BLaER1 treated with 17β-estradiol and CSF1 and Interleukin-3, amounts not matched to agents 10 nM and 100 nM (cell line): Measurements from ENCODE around the gene EXOC2.

Source experiments
- H3K27ac ChIP-seq, 11 experiments: shearing (Covaris generic); formaldehyde crosslinking; 2 replicates each; pipeline ENCODE4 v1.8.1; 2022
- H3K27me3 ChIP-seq, 11 experiments: shearing (Covaris generic); formaldehyde crosslinking; 2 replicates each; pipeline ENCODE4 v1.8.1; 2022
- H3K36me3 ChIP-seq, 11 experiments: shearing (Covaris generic); formaldehyde crosslinking; 2 replicates each; pipeline ENCODE4 v1.8.1; 2022
- H3K4me1 ChIP-seq, 10 experiments: shearing (Covaris generic); formaldehyde crosslinking; 2 replicates each; pipeline ENCODE4 v1.8.1; 2022
- H3K4me2 ChIP-seq, 11 experiments: shearing (Covaris generic); formaldehyde crosslinking; 2 replicates each; pipeline ENCODE4 v1.8.1; 2022
- H3K4me3 ChIP-seq, 10 experiments: shearing (Covaris generic); formaldehyde crosslinking; 2 replicates each; pipeline ENCODE4 v1.8.1; 2022
- H3K9ac ChIP-seq, 11 experiments: shearing (Covaris generic); formaldehyde crosslinking; 2 replicates each; pipeline ENCODE4 v1.8.1; 2022
- H3K9me3 ChIP-seq, 11 experiments: shearing (Covaris generic); formaldehyde crosslinking; replicated peaks in 1 of 11; 2 replicates each; pipeline ENCODE4 v1.8.1; 2022
- H4K20me1 ChIP-seq, 11 experiments: shearing (Covaris generic); formaldehyde crosslinking; 2 replicates each; pipeline ENCODE4 v1.8.1; 2022
- Cebpa-rat ChIP-seq, 11 experiments: shearing (Covaris generic); IDR thresholded peaks; 2 replicates each; pipeline ENCODE4 v1.8.1; 2022

Gene EXOC2

GRCh38 chr6:513058-513457 lies 179.9 kb downstream of the EXOC2 start:
- Histone ChIP-seq H3K36me3 (peaks cover 7 to 45% (median 19%) of the 10 kb centered on the region in 11 experiments; a peak in 21 of 22 replicates), H3K9me3 (peaks cover 24 to 43% (median 32%) of the 10 kb centered on the region in 11 experiments), H3K27ac (peak overlapping the region in 7 of 11 experiments; percentile 6 to 60 (median 30); a peak in 9 of 22 replicates), H3K9ac (no peak overlapping the region; a peak in 2 of 22 replicates), H4K20me1 (no peaks in the 10 kb centered on the region), H3K27me3 (no peaks in the 10 kb centered on the region), H3K4me3 (peak overlapping the region in 1 of 10 experiments; percentile 26; a peak in 1 of 20 replicates), H3K4me1 (peaks cover 49 to 74% (median 72%) of the 10 kb centered on the region in 10 experiments), H3K4me2 (peak overlapping the region; percentile 63 to 90 (median 78))
- no peak for TF ChIP-seq Cebpa-rat (IDR thresholded peaks at IDR 0.05)

- H3K27me3 ChIP-seq, result no peaks in the 10 kb centered on the region
- peaks cover 53 to 89% (median 85%) of the 10 kb centered on the region in 10 experiments for H3K4me1 ChIP-seq
- peak overlapping the region in 3 of 10 experiments; percentile 11 to 46 (median 27); a peak in 1 of 20 replicates for H3K4me3 ChIP-seq
- no peak overlapping the region for H3K9ac ChIP-seq
- no peak for TF ChIP-seq Cebpa-rat (IDR thresholded peaks at IDR 0.05)
- H4K20me1 ChIP-seq, result no peaks in the 10 kb centered on the region
- H3K9me3 ChIP-seq, result peaks cover 10 to 28% (median 17%) of the 10 kb centered on the region in 11 experiments
- H3K36me3 ChIP-seq, result peaks cover under 1 to 31% (median 14%) of the 10 kb centered on the region in 11 experiments; a peak in 19 of 22 replicates
- peak overlapping the region; percentile 10 to 90 (median 78); a peak in 20 of 22 replicates for H3K4me2 ChIP-seq
- peak overlapping the region in 6 of 11 experiments; percentile 11 to 71 (median 60); a peak in 10 of 22 replicates for H3K27ac ChIP-seq
These were observed 181.3 kb downstream of the EXOC2 start for GRCh38 chr6:511488-512137.

- H3K9me3 ChIP-seq, result peaks cover 0 to 9% (median 0%) of the 10 kb centered on the region in 11 experiments; a peak in 6 of 22 replicates
- peak overlapping the region in 5 of 11 experiments; percentile 12 to 58 (median 52); a peak in 4 of 22 replicates for H3K9ac ChIP-seq
- peak overlapping the region in 8 of 11 experiments; percentile 45 to 71 (median 58); a peak in 14 of 22 replicates for H3K27ac ChIP-seq
- H3K27me3 ChIP-seq, result no peaks in the 10 kb centered on the region
- peaks cover 56 to 100% (median 96%) of the 10 kb centered on the region in 10 experiments for H3K4me1 ChIP-seq
- peaks cover 0 to 28% (median 0%) of the 10 kb centered on the region in 11 experiments; a peak in 3 of 22 replicates for H3K36me3 ChIP-seq
- H3K4me2 ChIP-seq, result peak overlapping the region; percentile 49 to 90 (median 78); a peak in 21 of 22 replicates
- H4K20me1 ChIP-seq, result no peaks in the 10 kb centered on the region; a peak in 1 of 22 replicates
- TF ChIP-seq Cebpa-rat (IDR thresholded peaks at IDR 0.05), result no peak
- H3K4me3 ChIP-seq, result peak overlapping the region in 2 of 10 experiments; percentile 36 to 46; a peak in 5 of 20 replicates
These were observed 183.3 kb downstream of the EXOC2 start for GRCh38 chr6:509676-510075.

DNA sequence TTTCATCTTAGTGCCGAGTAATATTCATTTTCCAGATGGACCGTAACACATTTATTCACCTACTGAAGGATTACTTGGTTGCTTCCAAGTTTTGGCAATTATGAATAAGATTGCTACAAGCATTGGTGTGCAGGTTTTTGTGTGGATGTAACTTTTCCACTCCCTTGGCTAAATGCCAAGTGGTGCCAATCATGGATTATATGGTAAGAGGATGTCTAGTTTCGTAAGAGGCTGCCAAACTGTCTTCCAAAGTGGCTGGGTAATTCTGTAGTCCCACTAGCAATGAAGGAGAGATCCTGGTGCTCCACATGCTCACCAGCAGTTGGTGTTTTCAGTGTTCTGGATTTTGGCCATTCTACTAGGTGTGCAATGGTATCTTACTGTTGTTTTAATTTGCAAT lies 184.3 kb downstream of the EXOC2 start:
- Histone ChIP-seq H3K4me3 (no peak overlapping the region), H3K9me3 (peaks cover 0 to 14% (median 5%) of the 10 kb centered on the region in 11 experiments; a peak in 9 of 22 replicates), H3K27ac (peak overlapping the region in 1 of 11 experiments; percentile 16; a peak in 2 of 22 replicates), H3K4me2 (peak overlapping the region in 9 of 11 experiments; percentile 64 to 90 (median 79); a peak in 16 of 22 replicates), H4K20me1 (peaks cover 0 to 5% (median 0%) of the 10 kb centered on the region in 11 experiments; a peak in 2 of 22 replicates), H3K36me3 (peaks cover 0 to 37% (median 6%) of the 10 kb centered on the region in 11 experiments; a peak in 6 of 22 replicates), H3K9ac (no peak overlapping the region), H3K27me3 (no peaks in the 10 kb centered on the region), H3K4me1 (peaks cover 49 to 100% (median 95%) of the 10 kb centered on the region in 10 experiments)
- no peak for TF ChIP-seq Cebpa-rat (IDR thresholded peaks at IDR 0.05)

DNA sequence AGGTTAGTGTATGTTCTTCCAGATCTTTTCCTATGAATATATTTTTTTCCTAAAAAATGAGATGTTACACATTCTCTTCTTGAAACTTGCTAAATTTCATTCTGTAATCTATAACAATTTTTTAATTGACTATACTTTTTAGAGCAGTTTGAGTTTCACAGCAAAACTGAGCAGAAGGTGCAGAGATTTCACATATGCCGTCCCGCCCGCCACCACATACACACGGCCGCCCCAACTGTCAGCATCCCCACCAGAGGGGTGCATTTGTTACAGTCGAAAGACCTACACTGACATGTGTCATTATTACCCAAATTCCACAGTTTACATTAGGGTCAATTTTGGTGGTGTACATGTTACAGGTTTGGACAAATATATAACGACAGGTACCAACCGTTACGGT lies 184.9 kb downstream of the EXOC2 start:
- Histone ChIP-seq H3K36me3 (peaks cover 0 to 35% (median 6%) of the 10 kb centered on the region in 11 experiments; a peak in 6 of 22 replicates), H3K4me1 (peaks cover 49 to 100% (median 95%) of the 10 kb centered on the region in 10 experiments), H3K9ac (no peak overlapping the region), H3K27ac (peak overlapping the region in 1 of 11 experiments; percentile 16; a peak in 1 of 22 replicates), H3K4me3 (no peak overlapping the region), H3K9me3 (peaks cover 0 to 14% (median 5%) of the 10 kb centered on the region in 11 experiments; a peak in 9 of 22 replicates), H3K4me2 (peak overlapping the region in 8 of 11 experiments; percentile 72 to 90 (median 81); a peak in 14 of 22 replicates), H3K27me3 (no peaks in the 10 kb centered on the region), H4K20me1 (peaks cover 0 to 10% (median 0%) of the 10 kb centered on the region in 11 experiments; a peak in 2 of 22 replicates)
- TF ChIP-seq Cebpa-rat (IDR thresholded peaks at IDR 0.05), result no peak

GRCh38 chr6:506920-507622 lies 185.9 kb downstream of the EXOC2 start:
- Histone ChIP-seq H3K36me3 (peaks cover 0 to 26% (median 6%) of the 10 kb centered on the region in 11 experiments; a peak in 6 of 22 replicates), H3K27me3 (no peaks in the 10 kb centered on the region), H3K27ac (peak overlapping the region in 4 of 11 experiments; percentile 0 to 30 (median 16); a peak in 4 of 22 replicates), H4K20me1 (peaks cover 0 to 10% (median 0%) of the 10 kb centered on the region in 11 experiments; a peak in 2 of 22 replicates), H3K4me2 (peak overlapping the region; percentile 44 to 90 (median 65); a peak in 20 of 22 replicates), H3K9me3 (peaks cover 0 to 14% (median 4%) of the 10 kb centered on the region in 11 experiments; a peak in 9 of 22 replicates), H3K4me1 (peaks cover 55 to 100% (median 96%) of the 10 kb centered on the region in 10 experiments), H3K4me3 (no peak overlapping the region), H3K9ac (peak overlapping the region in 1 of 11 experiments; percentile 1; a peak in 1 of 22 replicates)
- no peak for TF ChIP-seq Cebpa-rat (IDR thresholded peaks at IDR 0.05)

- Histone ChIP-seq H3K9me3 (peaks cover 0 to 14% (median 4%) of the 10 kb centered on the region in 11 experiments; a peak in 9 of 22 replicates), H3K27me3 (no peaks in the 10 kb centered on the region), H3K27ac (peak overlapping the region in 6 of 11 experiments; percentile 0 to 38 (median 16); a peak in 8 of 22 replicates), H4K20me1 (peaks cover 0 to 10% (median 0%) of the 10 kb centered on the region in 11 experiments; a peak in 2 of 22 replicates), H3K4me2 (peak overlapping the region; percentile 44 to 90 (median 65)), H3K9ac (peak overlapping the region in 1 of 11 experiments; percentile 1; a peak in 1 of 22 replicates), H3K36me3 (peaks cover 0 to 20% (median 6%) of the 10 kb centered on the region in 11 experiments; a peak in 6 of 22 replicates), H3K4me1 (peaks cover 59 to 99% (median 95%) of the 10 kb centered on the region in 10 experiments), H3K4me3 (no peak overlapping the region)
- no peak for TF ChIP-seq Cebpa-rat (IDR thresholded peaks at IDR 0.05)
These were observed 186.4 kb downstream of the EXOC2 start for GRCh38 chr6:506508-506907.

GRCh38 chr6:505374-505773 lies 187.6 kb downstream of the EXOC2 start:
- Histone ChIP-seq H3K4me2 (peak overlapping the region in 9 of 11 experiments; percentile 19 to 90 (median 66); a peak in 18 of 22 replicates), H3K36me3 (peaks cover 0 to 18% (median 6%) of the 10 kb centered on the region in 11 experiments; a peak in 6 of 22 replicates), H3K4me1 (peaks cover 51 to 91% (median 87%) of the 10 kb centered on the region in 10 experiments), H3K27ac (no peak overlapping the region), H3K9ac (no peak overlapping the region), H4K20me1 (peaks cover 0 to 10% (median 0%) of the 10 kb centered on the region in 11 experiments; a peak in 2 of 22 replicates), H3K4me3 (no peak overlapping the region), H3K9me3 (peaks cover 0 to 14% (median 4%) of the 10 kb centered on the region in 11 experiments; a peak in 9 of 22 replicates), H3K27me3 (no peaks in the 10 kb centered on the region)
- no peak for TF ChIP-seq Cebpa-rat (IDR thresholded peaks at IDR 0.05)
